Erythroblast (primary cell): Measurements from ENCODE around the gene KCNG1.

Experiments used
- GATA1 ChIP-seq: IDR thresholded peaks from 2 replicates; pipeline ENCODE4 v1.6.1; 2011; ENCODE audit warnings: low read depth, mild to moderate bottlenecking, control low read depth, low read length, moderate library complexity
- POLR2A ChIP-seq: IDR thresholded peaks from 2 replicates; pipeline ENCODE4 v1.6.1; 2011; ENCODE audit warnings: mild to moderate bottlenecking, low read length

DNA sequence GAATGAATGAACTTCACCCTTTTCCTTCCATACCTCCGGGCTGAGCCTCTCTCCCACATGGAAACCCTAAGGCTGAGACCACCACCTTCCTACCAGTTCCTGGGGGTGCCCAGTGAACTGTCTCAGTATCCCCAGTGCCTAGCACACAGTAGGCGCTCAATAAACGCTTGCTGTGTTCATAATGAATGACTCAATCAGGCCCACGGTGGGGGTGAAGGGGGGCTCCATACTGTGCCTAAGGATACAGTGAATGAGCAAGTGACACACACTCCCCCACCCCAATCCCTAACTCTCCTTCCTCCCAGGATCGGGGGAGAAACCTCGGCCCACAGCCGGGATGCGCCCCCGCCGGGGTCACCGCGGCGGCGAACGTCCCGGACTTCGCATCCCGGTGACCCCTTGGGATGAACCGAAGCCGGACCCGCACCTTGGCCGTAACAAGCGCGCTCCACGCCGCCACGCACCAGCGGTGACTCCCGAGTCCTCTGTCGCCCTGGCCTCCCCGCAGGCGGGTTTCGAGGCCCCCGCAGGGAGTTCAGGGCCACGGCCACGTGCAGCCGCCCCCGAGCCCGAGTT lies 592 bp downstream of the KCNG1 start:
- TF ChIP-seq POLR2A: no peak
- TF ChIP-seq GATA1: no peak
